GM12892 (cell line): Measurements from ENCODE around the gene RAB4A.
"Not testable (repeated sequence)": the region's sequence is repeated elsewhere in the genome, so short reads cannot be mapped to it uniquely, and the experiment has no call there.

Source experiments
- DNase-seq: peaks from one replicate; pipeline ENCODE4 v3.0.0; 2011; ENCODE audit not compliant: insufficient read length
- FAIRE-seq: peaks from 2 replicates; lab custom pipeline; 2011; peaks lifted over from hg19 to GRCh38; lab: Jason Lieb, UNC
- POLR2A ChIP-seq: IDR thresholded peaks from 2 replicates; pipeline ENCODE4 v1.6.1; 2011; ENCODE audit warnings: low read depth, low read length, control low read depth
- POLR2AphosphoS5 ChIP-seq: IDR thresholded peaks from 2 replicates; pipeline ENCODE4 v1.6.1; 2011; ENCODE audit warnings: low read depth, low read length, control low read depth
- TAF1 ChIP-seq: IDR thresholded peaks from 2 replicates; pipeline ENCODE4 v1.6.1; 2011; ENCODE audit warnings: low read depth, mild to moderate bottlenecking, control low read depth, low read length, borderline replicate concordance

RAB4A gene

GRCh38 chr1:229280037-229280828 lies 9.3 kb downstream of the RAB4A start:
- DNase-seq (no peak), FAIRE-seq (no peak)
- TF ChIP-seq POLR2A (no peak), POLR2AphosphoS5 (no peak), TAF1 (no peak)

DNA sequence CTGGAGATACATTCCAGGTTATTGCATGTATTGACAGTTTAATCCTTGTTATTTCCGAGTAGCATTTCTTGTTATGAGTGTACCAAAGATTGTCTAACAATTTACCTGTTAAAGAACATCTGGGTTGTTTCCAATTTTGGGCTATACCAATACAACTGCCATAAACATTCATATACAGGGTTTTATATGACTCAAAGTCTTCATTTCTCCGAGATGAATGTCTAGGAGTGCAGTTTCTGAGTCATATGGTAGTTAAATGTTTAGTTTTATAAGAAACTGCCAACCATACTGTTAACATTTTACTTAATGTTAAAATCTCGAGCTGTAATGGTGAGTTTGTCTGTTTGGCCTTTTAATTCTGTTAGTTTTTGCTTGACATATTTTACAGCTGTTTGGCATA lies 10.0 kb downstream of the RAB4A start:
- FAIRE-seq: no peak
- TF ChIP-seq POLR2AphosphoS5: no peak
- TF ChIP-seq TAF1: no peak
- TF ChIP-seq POLR2A: no peak

DNA sequence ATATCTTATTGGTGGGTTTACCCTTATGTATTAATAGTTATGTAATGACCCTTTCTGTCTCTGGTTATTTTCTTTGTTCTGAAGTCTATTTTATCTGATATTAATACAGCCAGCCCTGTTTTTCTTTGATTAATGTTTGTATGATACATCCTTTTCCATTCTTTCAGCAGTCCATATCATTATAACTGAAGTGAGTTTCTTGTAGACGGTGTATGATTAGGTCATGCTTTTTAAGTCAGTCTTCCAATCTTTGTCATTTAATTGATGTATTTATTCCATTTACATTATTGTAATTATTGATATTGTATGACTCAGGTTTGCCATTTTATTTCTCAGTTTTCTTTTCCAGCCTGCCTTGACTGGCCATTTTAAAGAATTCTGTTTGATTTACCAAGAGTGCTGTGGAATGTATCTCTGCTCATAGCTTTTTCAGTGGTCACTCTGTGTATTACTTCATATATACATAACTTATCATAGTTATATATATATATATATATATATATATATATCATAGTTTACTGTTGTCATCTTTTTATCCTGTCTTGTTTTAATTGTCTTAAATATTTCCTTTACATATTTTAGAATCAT lies 10.5 kb downstream of the RAB4A start:
- TF ChIP-seq POLR2A: no peak
- TF ChIP-seq POLR2AphosphoS5: no peak
- no peak for TF ChIP-seq TAF1
- DNase-seq (no peak), FAIRE-seq (no peak)

More for the DNA sequence above, 10.0 kb downstream of the RAB4A start:
- DNase-seq: no peak

DNA sequence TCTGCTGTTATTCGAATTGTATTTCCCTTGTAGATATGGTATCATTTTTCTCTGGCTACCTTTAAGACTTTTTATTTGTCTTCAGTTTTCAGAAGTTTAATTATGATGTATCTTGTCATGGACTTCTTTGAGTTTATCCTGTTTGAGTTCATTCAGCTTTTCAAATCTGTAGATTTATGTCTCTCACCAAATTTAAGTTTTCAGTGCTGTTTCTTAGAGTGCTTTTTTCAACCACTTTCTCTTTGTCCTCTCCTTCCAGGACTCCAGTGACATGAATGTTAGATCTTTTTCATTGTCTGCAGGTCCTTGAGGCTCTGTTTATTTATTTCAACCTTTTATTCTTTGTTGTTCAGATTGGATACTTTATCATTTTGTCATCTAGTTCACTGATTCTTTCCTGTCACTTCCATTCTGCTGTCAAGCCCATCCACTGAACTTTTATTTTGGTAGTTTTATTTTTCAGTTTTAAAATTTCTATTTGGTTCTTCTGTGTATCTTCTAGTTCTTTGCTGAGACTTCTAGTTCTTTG lies 11.4 kb downstream of the RAB4A start:
- TF ChIP-seq POLR2AphosphoS5 (no peak), POLR2A (no peak), TAF1 (no peak)
- FAIRE-seq: peak; percentile 38

GRCh38 chr1:229283183-229283611 lies 12.3 kb downstream of the RAB4A start:
- DNase-seq (no peak), FAIRE-seq (no peak)
- TF ChIP-seq POLR2A (no peak), POLR2AphosphoS5 (no peak), TAF1 (no peak)

More for the DNA sequence above, 11.4 kb downstream of the RAB4A start:
- no peak for DNase-seq

GRCh38 chr1:229284887-229285286 lies 14.0 kb downstream of the RAB4A start:
- DNase-seq (no peak), FAIRE-seq (no peak)
- TF ChIP-seq TAF1: no peak
- TF ChIP-seq POLR2A: no peak

DNA sequence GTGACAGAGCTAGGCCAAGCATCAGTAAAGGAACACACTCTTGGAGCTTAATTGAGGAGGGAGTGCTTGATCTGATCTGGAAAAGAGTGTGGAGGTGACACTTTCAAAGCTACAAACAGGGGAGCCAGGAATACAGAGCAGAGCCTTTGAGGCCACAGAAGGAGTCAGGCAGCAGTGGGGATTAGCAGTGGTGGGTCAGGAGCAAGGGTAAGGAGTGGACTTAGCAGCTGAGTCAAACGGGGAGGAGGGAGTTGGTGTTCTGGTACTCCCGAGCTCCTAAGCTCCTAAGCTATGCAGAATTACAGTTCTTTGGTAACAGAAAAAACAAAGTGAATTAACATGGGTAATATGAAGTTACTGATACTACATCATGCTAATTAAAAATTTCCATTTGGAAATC lies 14.5 kb downstream of the RAB4A start:
- TF ChIP-seq POLR2A: no peak
- no peak for TF ChIP-seq TAF1
- TF ChIP-seq POLR2AphosphoS5: no peak
- peak; percentile 42 for FAIRE-seq
- no peak for DNase-seq

GRCh38 chr1:229286099-229286766 lies 15.3 kb downstream of the RAB4A start:
- FAIRE-seq: no peak
- no peak for DNase-seq
- no peak for TF ChIP-seq TAF1
- no peak for TF ChIP-seq POLR2AphosphoS5
- no peak for TF ChIP-seq POLR2A

- TF ChIP-seq TAF1 (no peak), POLR2A (no peak), POLR2AphosphoS5 (no peak)
- DNase-seq: no peak
- no peak for FAIRE-seq
Observed at GRCh38 chr1:229287267-229287666, 16.4 kb downstream of the RAB4A start.

DNA sequence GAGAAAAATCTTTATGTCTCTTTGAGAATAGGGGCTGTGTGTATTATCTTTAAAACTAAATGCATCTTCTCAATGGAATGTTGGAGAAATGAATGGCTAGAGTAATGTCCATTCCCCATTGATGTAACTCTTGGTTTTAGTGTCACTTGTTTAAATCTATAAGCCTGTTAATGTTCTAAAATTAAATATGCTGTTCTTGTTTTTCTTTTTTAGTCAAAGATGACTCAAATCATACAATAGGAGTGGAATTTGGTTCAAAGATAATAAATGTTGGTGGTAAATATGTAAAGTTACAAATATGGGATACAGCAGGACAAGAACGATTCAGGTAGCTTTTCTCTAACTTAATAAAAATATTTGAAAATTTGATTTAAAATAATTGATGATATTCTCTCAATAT lies 17.6 kb downstream of the RAB4A start:
- FAIRE-seq (no peak), DNase-seq (no peak)
- TF ChIP-seq POLR2A (no peak), TAF1 (no peak), POLR2AphosphoS5 (no peak)

DNA sequence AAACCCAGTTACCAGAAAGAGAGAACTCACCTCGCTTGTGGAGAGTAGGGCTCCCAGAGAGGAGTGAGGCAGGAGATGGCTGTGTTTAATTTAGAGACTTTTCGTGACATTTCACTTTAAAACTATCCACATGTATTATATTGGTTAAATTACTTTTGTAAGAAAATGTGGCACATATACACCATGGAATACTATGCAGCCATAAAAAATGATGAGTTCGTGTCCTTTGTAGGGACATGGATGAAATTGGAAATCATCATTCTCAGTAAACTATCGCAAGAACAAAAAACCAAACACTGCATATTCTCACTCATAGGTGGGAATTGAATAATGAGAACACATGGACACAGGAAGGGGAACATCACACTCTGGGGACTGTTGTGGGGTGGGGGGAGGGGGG lies 20.8 kb downstream of the RAB4A start:
- not testable (repeated sequence) for FAIRE-seq

DNA sequence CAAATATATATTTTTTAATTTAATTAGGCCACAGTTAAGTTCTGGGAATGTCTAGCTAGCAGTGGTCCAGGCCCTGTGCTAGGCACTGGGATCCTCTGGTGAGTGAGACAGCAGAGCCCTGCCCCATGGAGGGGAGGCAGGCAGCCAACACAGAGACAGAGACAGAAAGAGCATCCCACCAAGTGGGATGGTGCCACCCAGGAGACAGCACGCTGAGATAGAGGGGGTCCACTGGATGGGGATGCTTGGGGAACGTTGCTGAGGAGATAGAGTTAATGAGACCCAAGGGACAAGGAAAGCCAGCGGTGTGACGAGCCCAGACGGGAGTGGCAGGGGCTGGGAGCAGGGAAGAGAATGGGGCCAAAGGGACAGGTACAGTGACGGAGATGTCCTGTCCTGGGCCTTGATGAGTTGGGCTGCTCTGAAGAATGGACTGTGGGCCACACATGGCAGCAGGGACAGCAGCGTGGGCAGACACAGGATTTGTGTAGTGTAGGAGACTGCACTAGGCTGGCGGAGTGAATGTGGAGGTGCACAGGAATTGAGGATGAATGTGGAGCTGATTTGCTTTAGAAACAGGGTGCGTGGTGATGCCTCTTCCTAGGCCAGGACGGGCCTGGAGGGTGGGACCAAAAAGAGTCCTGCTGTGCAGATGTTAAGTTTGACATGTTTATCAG lies 22.8 kb downstream of the RAB4A start:
- DNase-seq: no peak
- TF ChIP-seq POLR2A (no peak), TAF1 (no peak), POLR2AphosphoS5 (no peak)
- FAIRE-seq: no peak

More for the DNA sequence above, 20.8 kb downstream of the RAB4A start:
- not testable (repeated sequence) for DNase-seq
